ENCODE results near the gene CRY1.

The CRY1 gene

GRCh38 chr12:106978035-106978800, 115.1 kb downstream of the CRY1 start:
- no peak for TF ChIP-seq CTCF (IDR thresholded peaks at IDR 0.05; ENCODE audit: low read depth, low read length)
- H3K4me1 ChIP-seq, result peaks cover 4% of the 10 kb centered on the region
- peak overlapping the region; percentile 31 for H3K4me3 ChIP-seq (ENCODE audit: low read depth, low read length)
- no peaks in the 10 kb centered on the region for H3K9me3 ChIP-seq
- DNase-seq, result peak; percentile 67
- H3K27me3 ChIP-seq, result no peaks in the 10 kb centered on the region
- peaks cover 1% of the 10 kb centered on the region; the same call in 1 of the 2 replicates for H3K36me3 ChIP-seq

- peaks cover 4% of the 10 kb centered on the region for H3K4me1 ChIP-seq
- no peak for TF ChIP-seq CTCF (IDR thresholded peaks at IDR 0.05; ENCODE audit: low read depth, low read length)
- H3K27me3 ChIP-seq, result no peaks in the 10 kb centered on the region
- no peaks in the 10 kb centered on the region for H3K9me3 ChIP-seq
- no peaks in the 10 kb centered on the region; the same call in 1 of the 2 replicates for H3K36me3 ChIP-seq
- DNase-seq, result no peak
- no peak overlapping the region for H3K4me3 ChIP-seq (ENCODE audit: low read depth, low read length)
These were observed 116.7 kb downstream of the CRY1 start for GRCh38 chr12:106976668-106977067.

DNA sequence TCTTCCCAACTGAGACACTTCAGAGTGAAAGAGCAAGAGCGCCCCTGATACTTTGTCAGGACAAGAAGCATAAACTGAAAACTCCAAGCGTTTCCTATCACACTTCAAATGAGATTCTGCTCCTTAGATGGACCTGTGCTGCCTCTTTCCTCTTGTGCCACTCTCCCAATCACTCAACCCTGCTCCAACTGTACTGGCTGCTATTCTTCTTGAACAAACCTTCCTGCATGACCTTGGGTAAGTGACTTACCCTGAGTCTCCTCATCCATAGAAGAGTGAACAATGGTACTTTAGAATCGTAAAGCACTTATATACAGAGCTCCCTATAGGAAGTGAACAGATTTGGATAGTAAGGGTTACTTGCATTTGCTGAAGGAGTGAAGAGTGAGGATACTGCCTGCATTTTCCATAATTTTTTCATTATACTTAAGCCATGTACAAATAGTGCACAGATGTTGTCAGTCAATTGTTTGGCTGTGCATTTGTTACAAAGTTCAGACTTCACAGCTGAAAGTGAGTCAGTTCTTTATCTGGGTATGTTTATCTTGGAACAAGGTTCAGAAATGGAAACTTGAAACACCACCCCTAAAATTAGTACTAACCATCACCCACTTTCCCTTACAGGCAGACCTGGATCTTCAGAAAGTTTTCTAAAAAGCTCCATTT, 117.2 kb downstream of the CRY1 start:
- H3K36me3 ChIP-seq, result no peaks in the 10 kb centered on the region; the same call in 1 of the 2 replicates

GRCh38 chr12:106975098-106975497, 118.3 kb downstream of the CRY1 start:
- DNase-seq, result no peak
- H3K4me3 ChIP-seq (ENCODE audit: low read depth, low read length), result no peak overlapping the region
- H3K27me3 ChIP-seq, result no peaks in the 10 kb centered on the region
- no peak for TF ChIP-seq CTCF (IDR thresholded peaks at IDR 0.05; ENCODE audit: low read depth, low read length)
- peaks cover 4% of the 10 kb centered on the region for H3K4me1 ChIP-seq
- H3K36me3 ChIP-seq, result no peaks in the 10 kb centered on the region
- H3K9me3 ChIP-seq, result no peaks in the 10 kb centered on the region

More for the DNA sequence above, 117.2 kb downstream of the CRY1 start:
- Histone ChIP-seq H3K27me3 (no peaks in the 10 kb centered on the region), H3K4me3 (ENCODE audit: low read depth, low read length) (no peak overlapping the region), H3K4me1 (peaks cover 4% of the 10 kb centered on the region), H3K9me3 (no peaks in the 10 kb centered on the region)
- no peak for TF ChIP-seq CTCF (IDR thresholded peaks at IDR 0.05; ENCODE audit: low read depth, low read length)
- no peak for DNase-seq

DNA sequence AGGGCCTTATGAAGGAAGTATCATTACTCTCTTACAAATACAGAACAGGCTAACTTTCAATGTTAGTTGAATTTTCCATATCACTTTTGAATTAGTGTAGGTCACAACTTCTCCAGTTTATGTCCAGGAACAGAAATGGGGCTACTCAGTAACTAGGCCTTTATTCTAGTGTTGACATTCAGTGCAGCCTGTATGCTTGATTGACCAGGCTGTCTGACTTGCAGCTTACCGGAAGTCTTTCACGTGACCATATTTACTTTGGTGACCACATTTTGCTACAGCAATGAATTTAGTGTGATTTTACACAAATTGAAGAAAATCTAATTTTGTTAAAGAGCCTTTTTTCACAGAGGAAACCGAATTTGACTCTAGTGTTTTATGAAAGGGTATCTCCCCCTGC, 118.8 kb downstream of the CRY1 start:
- Histone ChIP-seq H3K36me3 (no peaks in the 10 kb centered on the region), H3K4me3 (ENCODE audit: low read depth, low read length) (no peak overlapping the region), H3K4me1 (peaks cover 4% of the 10 kb centered on the region), H3K9me3 (no peaks in the 10 kb centered on the region), H3K27me3 (no peaks in the 10 kb centered on the region)
- no peak for TF ChIP-seq CTCF (IDR thresholded peaks at IDR 0.05; ENCODE audit: low read depth, low read length)
- no peak for DNase-seq

DNA sequence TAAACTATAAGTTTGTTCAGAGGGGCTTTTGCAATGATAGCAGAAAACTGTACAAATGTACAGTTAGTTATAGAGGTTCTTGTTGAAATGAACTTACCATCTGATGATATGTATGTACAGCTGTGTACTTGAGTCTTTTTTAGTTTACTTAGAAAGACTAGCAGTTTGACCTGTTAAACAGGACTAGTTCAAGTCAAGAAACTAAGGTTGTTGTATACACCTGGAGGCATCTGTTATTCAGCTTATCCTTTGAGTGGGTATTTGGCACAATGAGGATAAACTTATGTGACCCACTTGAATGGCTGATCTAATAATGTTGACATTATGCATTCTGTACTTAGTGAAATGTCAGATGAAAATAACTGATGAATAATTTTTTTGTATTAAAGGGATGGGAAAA, 119.8 kb downstream of the CRY1 start:
- Histone ChIP-seq H3K9me3 (no peaks in the 10 kb centered on the region), H3K36me3 (0 out of 2 replicates have a peak, but pooled peaks cover 1% of the 10 kb centered on the region), H3K4me3 (ENCODE audit: low read depth, low read length) (no peak overlapping the region), H3K27me3 (no peaks in the 10 kb centered on the region), H3K4me1 (peaks cover 2% of the 10 kb centered on the region)
- no peak for DNase-seq
- TF ChIP-seq CTCF (IDR thresholded peaks at IDR 0.05; ENCODE audit: low read depth, low read length), result no peak

Data from BE2C (cell line).